Hepatocyte (in vitro differentiated cells): ENCODE measurements around the gene VPS9D1. TPM values are rescaled to one million over a fixed set of nuclear protein-coding genes. Genes with fewer than 3 reads are reported as not detected.
"Not testable (repeated sequence)": the region's sequence is repeated elsewhere in the genome, so short reads cannot be mapped to it uniquely, and the experiment has no call there.

Experiments used
- DNase-seq: peaks from one replicate; pipeline ENCODE4 v3.0.0-alpha.2; 2016; ENCODE audit warnings: low spot score
- H2AFZ ChIP-seq: fragments of 200-600 bp; sonication (generic); 2 replicates; pipeline ENCODE4 v1.6.0; 2016; ENCODE audit warnings: antibody characterized with exemption, mild to moderate bottlenecking
- H3K27ac ChIP-seq: fragments of 200-600 bp; sonication (generic); 2 replicates; pipeline ENCODE4 v1.5.1; 2016; ENCODE audit warnings: mild to moderate bottlenecking
- H3K27me3 ChIP-seq: fragments of 200-600 bp; sonication (generic); 2 replicates; pipeline ENCODE4 v1.6.1; 2016
- H3K36me3 ChIP-seq: fragments of 200-600 bp; sonication (generic); replicated peaks from 2 replicates; pipeline ENCODE4 v1.5.1; 2016; ENCODE audit warnings: low read depth; ENCODE audit not compliant: insufficient read depth
- H3K4me1 ChIP-seq: fragments of 200-600 bp; sonication (generic); 2 replicates; pipeline ENCODE4 v1.5.1; 2016; ENCODE audit warnings: mild to moderate bottlenecking, moderate library complexity; ENCODE audit not compliant: insufficient read depth
- H3K4me2 ChIP-seq: fragments of 200-600 bp; sonication (generic); 2 replicates; pipeline ENCODE4 v1.6.0; 2016
- H3K4me3 ChIP-seq: fragments of 200-600 bp; sonication (generic); 2 replicates; pipeline ENCODE4 v1.5.1; 2016; ENCODE audit warnings: mild to moderate bottlenecking
- H3K79me2 ChIP-seq: fragments of 200-600 bp; sonication (generic); 2 replicates; pipeline ENCODE4 v1.6.0; 2017; ENCODE audit warnings: mild to moderate bottlenecking
- H3K9me2 ChIP-seq: fragments of 200-600 bp; sonication (generic); replicated peaks from 2 replicates; pipeline ENCODE4 v1.6.0; 2017; ENCODE audit warnings: mild to moderate bottlenecking; ENCODE audit not compliant: insufficient read depth
- H3K9me3 ChIP-seq: fragments of 200-600 bp; sonication (generic); 2 replicates; pipeline ENCODE4 v1.5.1; 2016; ENCODE audit warnings: low read depth, mild to moderate bottlenecking
- H4K20me1 ChIP-seq: fragments of 200-600 bp; sonication (generic); 2 replicates; pipeline ENCODE4 v1.6.0; 2016; ENCODE audit warnings: mild to moderate bottlenecking; ENCODE audit not compliant: insufficient read depth, poor library complexity, severe bottlenecking
- CTCF ChIP-seq: fragments of 200-600 bp; sonication (generic); IDR thresholded peaks from 2 replicates; pipeline ENCODE4 v1.5.1; 2016; ENCODE audit warnings: antibody characterized with exemption, mild to moderate bottlenecking; ENCODE audit not compliant: poor library complexity
- EZH2 ChIP-seq: fragments of 200-600 bp; sonication (generic); IDR thresholded peaks from 2 replicates; pipeline ENCODE4 v1.6.1; 2016; ENCODE audit warnings: antibody characterized with exemption, mild to moderate bottlenecking, borderline replicate concordance
- EZH2phosphoT487 ChIP-seq: fragments of 200-600 bp; sonication (generic); IDR thresholded peaks from one replicate; pipeline ENCODE4 v1.6.1; 2018; ENCODE audit warnings: antibody characterized with exemption, mild to moderate bottlenecking, low read depth, moderate library complexity; ENCODE audit not compliant: unreplicated experiment, severe bottlenecking
- WGBS: methylation state at CpG from one replicate; pipeline ENCODE4 v1.1.6; 2016; ENCODE audit warnings: low lambda C conversion rate; ENCODE audit errors: missing lambda C conversion rate; 5-methylcytosine and 5-hydroxymethylcytosine counted together
- polyA plus RNA-seq: library from polyadenylated mRNA; unstranded; fragments of >200 nt; fragmentation: Nextera tagmentation; extraction: Ambion mirVana; gene quantifications from 2 replicates; pipeline ENCODE4 v1.2.1, GENCODE V29; 2016
- total RNA-seq: library from RNA; depleted of rRNA; stranded (reverse); fragments of >200 nt; gene quantifications from 2 replicates; pipeline ENCODE4 v1.2.3, GENCODE V29; 2014

The VPS9D1 gene
- total and polyA plus RNA-seq, 2 experiments from 2014 or later: 13.8 to 25.5 TPM

GRCh38 chr16:89691231-89691985 is 29.3 kb downstream of the VPS9D1 start:
- no peaks in the 10 kb centered on the region for H3K9me3 ChIP-seq
- peaks cover 4% of the 10 kb centered on the region for H4K20me1 ChIP-seq
- H3K36me3 ChIP-seq: no peaks in the 10 kb centered on the region
- H3K27ac ChIP-seq: no peak overlapping the region
- peaks cover 28% of the 10 kb centered on the region for H3K79me2 ChIP-seq
- peaks cover 11% of the 10 kb centered on the region for H3K4me1 ChIP-seq
- no peaks in the 10 kb centered on the region for H3K27me3 ChIP-seq
- no peak overlapping the region for H2AFZ ChIP-seq
- 100% methylated on average over 19 of the region's 21 CpGs for WGBS
- H3K4me3 ChIP-seq: no peak overlapping the region
- no peaks in the 10 kb centered on the region for H3K9me2 ChIP-seq
- no peak overlapping the region for H3K4me2 ChIP-seq
- TF ChIP-seq CTCF (no peak), EZH2 (no peak), EZH2phosphoT487 (no peak)
- DNase-seq: no peak

GRCh38 chr16:89690392-89690901 is 30.3 kb downstream of the VPS9D1 start:
- Histone ChIP-seq H2AFZ (no peak overlapping the region), H3K9me3 (no peaks in the 10 kb centered on the region), H3K36me3 (no peaks in the 10 kb centered on the region), H3K79me2 (peaks cover 28% of the 10 kb centered on the region), H3K4me1 (peaks cover 11% of the 10 kb centered on the region), H3K27ac (no peak overlapping the region), H4K20me1 (peaks cover 4% of the 10 kb centered on the region), H3K4me2 (no peak overlapping the region), H3K27me3 (no peaks in the 10 kb centered on the region), H3K9me2 (no peaks in the 10 kb centered on the region), H3K4me3 (no peak overlapping the region)
- TF ChIP-seq EZH2phosphoT487 (no peak), CTCF (no peak), EZH2 (no peak)
- DNase-seq: no peak
- WGBS: 96% methylated on average over 16 of the region's 16 CpGs

GRCh38 chr16:89689621-89690020 is 31.1 kb downstream of the VPS9D1 start:
- not testable (repeated sequence) for H3K4me2 ChIP-seq, H3K9me3 ChIP-seq, H3K9me2 ChIP-seq, H3K27ac ChIP-seq, DNase-seq, H3K4me3 ChIP-seq, H4K20me1 ChIP-seq, H3K36me3 ChIP-seq, H3K27me3 ChIP-seq, H2AFZ ChIP-seq
- Histone ChIP-seq H3K79me2 (peaks cover 28% of the 10 kb centered on the region), H3K4me1 (peaks cover 11% of the 10 kb centered on the region)
- WGBS: 100% methylated on average over 4 of the region's 4 CpGs

- 96% methylated on average over 13 of the region's 13 CpGs for WGBS
- peaks cover 11% of the 10 kb centered on the region for H3K4me1 ChIP-seq
- H3K27me3 ChIP-seq: no peaks in the 10 kb centered on the region
- H3K27ac ChIP-seq: peak overlapping the region; percentile 93
- no peaks in the 10 kb centered on the region for H3K9me3 ChIP-seq
- no peak overlapping the region for H3K4me2 ChIP-seq
- no peak overlapping the region for H3K4me3 ChIP-seq
- peaks cover 4% of the 10 kb centered on the region for H4K20me1 ChIP-seq
- no peaks in the 10 kb centered on the region for H3K9me2 ChIP-seq
- no peak for DNase-seq
- H3K79me2 ChIP-seq: peaks cover 28% of the 10 kb centered on the region
- TF ChIP-seq EZH2phosphoT487: no peak
- H3K36me3 ChIP-seq: no peaks in the 10 kb centered on the region
- no peak overlapping the region for H2AFZ ChIP-seq
These were observed 31.6 kb downstream of the VPS9D1 start for GRCh38 chr16:89689142-89689541.
